Measurements from ENCODE around the gene NUDT16L1.

The NUDT16L1 gene

DNA sequence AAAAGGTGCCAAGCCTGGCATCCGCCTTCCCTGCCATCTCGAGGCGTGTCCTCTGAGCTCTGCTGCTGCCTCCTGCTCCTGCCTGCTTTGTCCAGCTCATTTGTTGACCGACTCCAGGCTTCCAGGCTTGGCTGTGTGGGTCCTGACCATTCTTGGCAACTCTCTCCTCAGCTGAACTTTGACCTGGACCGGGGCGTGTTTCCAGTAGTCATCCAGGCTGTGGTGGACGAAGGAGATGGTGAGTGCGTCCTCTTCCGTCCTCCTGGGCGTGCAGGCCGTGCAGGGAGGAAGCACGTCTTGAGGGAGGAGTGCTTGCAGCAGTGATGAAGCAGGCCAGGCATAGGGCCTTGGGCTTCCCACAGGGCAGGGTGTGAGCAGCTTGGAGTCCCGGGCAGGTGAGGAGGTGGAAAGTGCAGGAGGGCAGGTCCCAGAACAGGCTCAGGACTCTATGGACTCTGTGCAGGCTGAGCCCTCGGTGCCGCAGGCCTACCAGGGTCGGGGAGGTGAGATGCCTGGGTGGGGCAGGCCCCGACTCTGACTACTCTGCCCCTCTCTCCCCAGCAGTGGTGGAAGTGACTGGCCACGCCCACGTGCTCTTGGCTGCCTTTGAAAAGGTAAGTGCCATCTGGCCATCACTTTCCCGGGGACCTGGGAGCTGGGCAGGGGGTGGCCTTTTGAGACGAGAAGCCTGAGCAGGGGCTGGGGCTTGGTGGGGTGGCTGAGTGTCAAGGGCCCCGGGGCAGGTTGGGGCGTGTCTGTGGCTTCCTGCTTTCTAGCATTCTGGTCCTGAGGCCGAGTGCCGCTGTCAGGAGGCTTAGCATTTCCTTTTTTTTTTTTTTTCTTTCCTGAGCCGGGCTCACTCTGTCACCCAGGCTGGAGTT is 28.6 kb upstream of the NUDT16L1 start:
- no peak for DNase-seq (ENCODE audit: low spot score)

DNA sequence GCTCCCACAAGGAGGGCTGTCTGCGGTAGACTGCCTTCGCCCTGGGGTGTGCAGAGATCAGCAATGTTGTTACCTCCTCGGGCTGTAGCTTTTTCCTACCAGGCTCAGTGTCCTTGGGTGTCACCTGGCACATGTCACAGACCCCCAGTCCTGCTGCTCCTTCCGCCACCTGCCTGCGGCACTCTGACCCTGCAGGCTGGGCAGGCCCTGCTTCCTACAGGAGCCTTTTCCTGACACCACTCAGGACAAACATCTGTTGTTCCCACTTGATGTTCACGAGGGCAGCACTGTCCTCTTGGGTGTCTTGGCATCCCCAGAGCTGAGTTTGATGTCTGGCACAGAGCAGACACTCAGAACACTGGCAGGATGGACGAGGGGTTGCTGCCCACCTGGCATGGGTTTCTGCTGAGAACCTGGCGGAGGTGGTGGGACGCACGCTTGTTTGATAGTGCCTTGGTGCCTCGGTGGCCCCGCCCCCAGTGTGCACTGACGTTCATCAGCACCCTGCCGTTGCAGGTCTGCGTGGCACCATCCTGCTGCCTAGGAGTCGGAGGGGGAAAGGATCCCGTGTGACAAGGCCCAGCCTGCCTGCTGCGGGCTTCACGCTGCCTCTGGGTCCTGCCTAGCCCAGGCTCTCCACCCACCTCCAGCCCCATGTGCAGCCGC is 26.7 kb upstream of the NUDT16L1 start:
- no peak for DNase-seq (ENCODE audit: low spot score)

DNA sequence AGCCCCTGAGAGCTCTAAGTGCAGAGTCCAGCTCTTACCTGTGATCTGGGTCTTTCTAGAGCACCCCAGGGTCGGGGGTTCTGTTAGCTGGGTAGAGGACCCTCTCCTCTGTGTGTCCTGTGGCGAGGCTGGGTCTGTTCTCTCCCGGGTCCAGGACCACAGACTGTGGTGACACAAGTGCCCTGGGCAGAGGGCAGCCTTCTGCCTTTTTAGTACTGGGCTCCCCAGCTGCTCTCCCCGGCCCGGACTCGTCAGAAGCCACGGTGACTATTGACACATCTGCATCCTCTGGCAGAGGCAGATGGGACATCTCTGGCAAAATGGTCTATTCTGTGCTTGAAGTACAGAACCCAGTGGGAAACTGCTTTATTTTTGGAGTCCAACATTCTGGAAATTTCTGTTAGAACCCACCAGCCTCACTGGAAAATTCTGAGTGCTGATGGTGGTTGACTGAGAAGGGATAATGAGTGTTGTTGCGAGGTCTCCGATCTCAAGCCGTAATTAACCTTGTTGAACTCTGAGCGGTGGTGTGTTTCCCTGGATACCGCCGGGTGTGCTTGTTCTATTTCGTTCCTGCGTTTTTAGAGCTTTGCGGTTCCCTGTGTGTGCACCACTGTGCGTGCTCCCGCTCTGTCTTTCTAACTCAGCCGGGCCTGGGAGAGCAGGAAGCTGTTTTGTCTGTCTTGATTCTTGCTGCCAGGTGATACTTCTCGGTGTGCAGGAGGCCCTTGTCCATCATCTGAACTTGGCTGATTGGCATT is 26.0 kb upstream of the NUDT16L1 start:
- DNase-seq (ENCODE audit: low spot score) = no peak

DNA sequence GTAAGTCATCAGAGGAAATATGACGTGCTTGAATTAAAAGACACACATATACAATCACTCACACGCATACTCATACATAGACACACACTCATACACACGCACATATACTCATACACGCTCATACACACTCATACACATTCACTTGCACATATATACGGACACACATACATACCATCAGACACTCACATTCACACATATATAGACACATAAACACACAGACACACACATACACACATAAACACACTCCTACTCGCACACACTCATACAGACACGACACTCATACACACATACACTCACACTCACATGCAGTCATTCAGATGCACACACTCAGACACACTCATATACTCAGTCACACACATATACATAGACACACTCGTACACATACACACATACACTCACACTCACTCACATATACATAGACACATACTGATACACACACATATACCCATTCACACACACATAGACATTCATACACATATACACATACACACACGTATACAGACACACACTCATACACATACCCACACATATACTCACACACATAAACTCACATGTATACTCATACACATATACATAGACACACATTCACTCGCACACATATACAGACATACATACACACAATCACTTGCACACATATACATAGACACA is 24.9 kb upstream of the NUDT16L1 start:
- DNase-seq (ENCODE audit: low spot score) = no peak

DNA sequence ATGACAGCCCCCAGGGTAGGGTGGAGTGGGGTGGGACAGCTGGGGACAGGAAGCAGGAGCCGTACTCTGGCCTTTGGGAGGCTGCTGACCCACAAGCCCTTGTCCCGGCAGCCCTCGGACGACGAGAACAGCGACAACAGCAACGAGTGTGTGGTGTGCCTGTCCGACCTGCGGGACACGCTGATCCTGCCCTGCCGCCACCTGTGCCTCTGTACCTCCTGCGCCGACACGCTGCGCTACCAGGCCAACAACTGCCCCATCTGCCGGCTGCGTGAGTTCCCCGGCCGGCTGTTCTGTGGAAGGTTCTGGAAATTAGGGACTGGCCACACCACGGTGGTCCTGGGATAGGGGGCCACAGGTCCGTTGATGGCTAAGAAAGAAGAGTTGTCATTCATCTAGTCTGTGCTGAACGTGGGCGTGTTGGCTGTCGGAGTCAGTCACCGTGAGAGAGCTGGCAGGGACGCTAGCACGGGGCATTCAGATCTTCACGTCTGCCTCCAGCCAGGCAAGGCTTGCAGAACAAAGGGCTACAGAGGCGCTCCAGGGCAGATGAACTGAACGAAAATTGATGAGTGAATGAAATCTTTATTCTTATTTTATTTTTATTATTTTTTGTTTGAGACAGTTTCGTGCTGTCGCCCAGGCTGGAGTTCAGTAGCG is 19.8 kb upstream of the NUDT16L1 start:
- no peak for DNase-seq (ENCODE audit: low spot score)

DNA sequence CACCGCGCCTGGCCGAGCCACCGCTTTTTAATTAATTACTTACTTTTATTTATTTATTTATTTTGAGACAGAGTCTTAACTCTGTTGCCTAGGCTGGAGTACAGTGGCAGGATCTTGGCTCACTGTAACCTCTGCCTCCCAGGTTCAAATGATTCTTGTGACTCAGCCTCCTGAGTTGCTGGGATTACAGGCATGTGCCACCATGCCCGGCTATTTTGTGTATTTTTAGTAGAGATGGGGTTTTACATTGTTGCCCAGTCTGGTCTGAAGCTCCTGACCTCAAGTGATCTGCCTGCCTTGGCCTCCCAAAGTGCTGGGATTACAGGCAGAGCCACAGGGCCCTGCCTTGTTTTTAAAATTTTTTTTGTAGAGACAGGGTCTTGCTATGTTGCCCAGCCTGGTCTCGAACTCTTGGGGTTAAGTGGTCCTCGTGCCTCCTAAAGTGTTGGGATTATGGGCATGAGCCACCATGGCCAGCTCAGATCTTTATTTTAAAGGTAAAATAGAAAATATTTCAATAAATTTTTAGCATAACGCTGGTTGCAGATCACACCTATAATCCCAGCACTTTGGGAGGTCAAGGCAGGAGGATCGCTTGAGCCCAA is 18.3 kb upstream of the NUDT16L1 start:
- DNase-seq (ENCODE audit: low spot score) = no peak

DNA sequence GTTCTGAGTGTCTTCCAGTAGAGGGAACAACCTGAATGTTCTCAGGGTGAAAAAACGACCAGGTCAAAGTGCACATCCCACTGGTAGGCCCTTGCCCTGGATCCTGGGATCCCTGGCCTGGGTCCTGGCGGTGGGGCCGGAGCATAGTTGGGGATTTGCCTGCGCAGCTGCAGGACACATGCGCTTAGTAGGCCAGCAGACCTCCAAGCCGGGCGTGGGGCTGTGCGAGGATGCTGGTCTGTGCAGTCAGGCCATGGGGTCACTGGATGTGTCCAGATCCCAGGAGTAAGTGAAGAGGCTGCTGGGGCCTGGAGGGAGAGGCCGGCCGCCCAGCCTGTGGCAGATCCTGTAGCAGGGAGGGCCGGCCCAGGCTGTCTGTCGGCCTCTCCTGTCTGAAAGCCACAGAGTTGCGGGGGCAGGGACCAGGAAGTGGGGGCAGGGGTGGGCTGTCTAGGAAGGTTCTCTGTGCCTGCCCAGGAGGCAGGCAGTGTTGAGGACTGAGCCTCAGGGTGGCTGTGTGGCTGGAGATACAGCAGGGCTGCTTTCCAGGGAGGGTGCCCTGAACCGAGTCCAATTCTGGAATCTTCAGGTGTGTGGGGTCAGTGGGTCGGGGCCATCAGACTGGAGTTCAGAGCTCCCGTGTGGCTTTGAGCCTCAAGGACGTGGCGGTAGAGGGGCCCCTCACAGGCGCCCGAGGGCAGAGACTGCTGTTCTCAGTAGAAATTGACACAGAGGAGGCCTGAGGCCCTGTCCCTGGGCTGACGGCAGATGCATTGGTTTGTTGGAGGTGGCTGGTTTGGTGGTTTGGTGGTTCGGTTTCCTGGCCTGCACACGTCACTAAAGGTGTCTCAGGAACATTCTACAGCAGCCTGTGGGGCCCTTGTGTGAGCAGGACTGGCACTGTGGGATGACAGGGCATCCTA is 17.2 kb upstream of the NUDT16L1 start:
- DNase-seq (ENCODE audit: low spot score) = no peak

DNA sequence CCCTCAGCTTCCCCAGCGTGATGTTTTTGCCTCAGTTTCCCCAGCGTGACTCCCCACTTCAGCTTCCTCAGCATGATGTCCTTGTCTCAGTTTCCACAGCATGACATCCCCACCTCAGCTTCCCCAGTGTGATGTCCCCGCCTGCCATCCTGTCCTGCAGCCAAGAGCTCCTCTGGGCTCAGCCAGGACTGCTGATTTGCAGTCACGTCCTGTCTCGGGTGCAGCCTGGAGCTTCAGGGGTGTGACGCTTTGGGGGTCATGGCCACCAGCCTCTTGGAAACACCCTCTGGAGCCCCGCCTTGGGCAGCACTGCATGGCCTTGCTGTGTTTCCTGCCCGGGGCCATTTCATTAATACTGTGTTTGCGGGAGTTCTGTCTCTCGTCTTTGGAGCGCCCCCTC is 16.5 kb upstream of the NUDT16L1 start:
- no peak for DNase-seq (ENCODE audit: low spot score)

DNA sequence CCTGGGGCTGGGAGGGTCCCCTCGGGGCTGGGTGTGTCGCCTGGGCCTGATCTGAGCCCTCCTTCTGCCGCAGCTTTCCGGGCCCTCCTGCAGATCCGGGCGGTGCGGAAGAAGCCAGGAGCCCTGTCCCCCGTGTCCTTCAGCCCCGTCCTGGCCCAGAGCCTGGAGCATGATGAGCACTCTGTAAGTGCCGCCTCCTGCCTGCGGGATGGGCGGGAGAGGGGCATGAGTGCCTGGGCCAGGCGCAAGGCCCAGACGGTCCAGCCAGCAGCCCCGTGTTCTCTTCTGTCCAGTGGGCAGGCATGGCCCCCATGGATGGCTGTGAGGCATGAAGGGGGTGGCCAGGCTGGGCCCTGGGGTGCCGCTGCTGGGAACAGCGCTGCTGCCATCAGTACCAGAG is 16.0 kb upstream of the NUDT16L1 start:
- DNase-seq (ENCODE audit: low spot score) = no peak

DNA sequence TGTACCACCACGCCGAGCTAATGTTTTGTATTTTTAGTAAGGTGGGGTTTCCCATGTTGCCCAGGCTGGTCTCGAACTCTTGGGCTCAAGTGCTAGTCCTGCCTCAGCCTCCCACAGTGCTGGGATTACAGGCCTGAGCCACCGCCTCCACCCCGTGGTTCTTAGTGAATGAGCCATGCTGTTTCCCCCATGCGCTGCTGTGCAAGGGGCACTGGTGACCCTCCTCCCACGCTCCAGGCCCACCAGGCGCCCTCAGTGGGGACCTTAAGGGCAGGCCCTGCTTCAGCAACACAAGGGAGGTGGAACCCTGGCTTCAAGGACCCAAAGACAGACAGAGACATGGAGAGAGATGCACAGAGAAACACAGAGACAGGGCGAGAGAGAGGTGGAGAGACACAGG is 15.4 kb upstream of the NUDT16L1 start:
- no peak for DNase-seq (ENCODE audit: low spot score)

DNA sequence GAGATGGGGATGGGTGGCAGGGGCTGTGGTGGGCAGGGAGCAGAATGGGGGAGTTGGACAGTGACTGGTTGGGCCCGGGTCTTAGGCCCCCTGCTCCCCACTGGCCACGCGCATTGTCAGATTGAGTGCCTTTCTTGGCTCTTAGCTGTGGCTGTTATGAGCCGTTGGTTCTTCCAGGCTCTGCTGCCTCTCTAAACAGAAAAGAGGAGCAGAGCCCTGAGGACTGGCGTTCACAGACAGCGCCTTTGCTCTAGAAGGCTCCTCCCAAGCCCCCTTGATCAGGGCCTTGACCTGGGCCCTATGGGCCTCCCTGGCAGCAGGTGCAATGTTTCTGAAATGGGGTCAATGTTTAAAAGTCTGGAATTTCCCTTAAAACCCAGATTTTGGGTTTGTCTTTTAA is 14.8 kb upstream of the NUDT16L1 start:
- no peak for DNase-seq (ENCODE audit: low spot score)

DNA sequence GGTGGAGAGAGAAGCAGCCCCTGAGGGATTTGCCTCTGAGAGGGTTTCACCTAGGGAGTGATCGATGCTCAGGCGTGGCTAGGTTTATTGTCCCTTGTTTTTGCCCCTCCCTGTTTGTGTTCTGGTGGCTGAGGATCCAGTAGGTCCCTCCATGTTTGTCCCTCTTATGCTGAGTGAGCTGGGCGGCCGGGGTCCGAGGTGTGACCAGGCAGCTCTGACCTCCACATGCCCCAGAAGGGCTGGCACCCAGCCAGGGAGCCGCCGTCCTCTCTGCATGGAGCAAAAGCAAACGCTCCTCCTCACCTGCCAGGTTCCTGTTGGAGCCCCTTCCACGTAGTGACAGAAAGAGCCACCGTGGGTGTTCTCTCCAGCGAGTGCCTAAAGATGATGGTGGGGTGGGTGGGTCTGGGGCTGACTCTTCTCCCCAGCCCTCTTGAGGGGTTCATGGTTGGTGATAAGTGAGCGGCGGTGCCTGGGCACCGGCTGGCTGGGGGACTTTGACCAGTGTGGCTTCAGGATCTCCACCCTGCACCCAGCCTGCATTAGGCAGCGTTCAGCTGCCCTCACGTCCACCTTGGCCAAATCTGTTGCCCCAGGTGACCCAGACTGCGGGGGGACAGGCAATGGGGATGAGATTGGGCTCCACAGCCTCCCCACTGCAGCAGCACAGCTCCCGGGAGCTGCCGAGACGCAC is 14.1 kb upstream of the NUDT16L1 start:
- no peak for DNase-seq (ENCODE audit: low spot score)

DNA sequence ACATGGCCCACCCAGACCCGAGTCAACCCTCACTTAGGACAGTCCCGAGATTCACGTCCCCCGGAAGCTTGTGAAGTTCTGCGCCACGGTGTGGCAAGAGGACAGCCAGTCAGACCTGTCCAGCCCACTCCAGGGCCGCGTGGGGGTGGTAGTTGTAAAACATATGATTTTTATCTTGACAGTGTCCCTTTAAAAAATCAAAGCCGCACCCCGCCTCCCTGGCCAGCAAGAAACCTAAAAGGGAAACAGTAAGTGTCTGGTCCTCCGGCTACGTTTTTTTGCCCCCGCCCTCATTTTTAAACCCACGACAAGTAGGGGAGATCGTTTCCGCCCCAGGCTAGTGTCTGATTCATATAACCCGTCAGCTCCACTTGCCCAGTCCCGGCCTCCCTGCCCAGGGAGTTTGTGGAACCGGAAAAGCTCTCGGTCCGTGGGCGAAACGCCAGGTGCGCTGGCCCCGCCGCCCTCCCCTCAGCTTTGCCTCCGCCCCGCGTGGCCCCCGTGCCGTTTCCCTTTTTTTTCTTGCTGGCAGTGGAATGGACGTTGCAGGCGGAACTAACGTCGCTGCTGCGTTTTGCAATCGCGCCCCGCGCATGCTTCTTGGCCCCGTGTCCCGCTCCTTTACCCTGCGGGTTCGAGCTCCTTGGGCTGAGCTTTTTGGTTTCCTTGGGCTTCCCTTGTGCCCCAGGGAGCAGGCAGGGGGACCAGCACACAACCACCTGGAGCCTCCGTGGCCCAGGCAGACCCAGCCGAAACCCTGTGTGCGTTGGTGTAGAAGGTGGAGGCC is 13.3 kb upstream of the NUDT16L1 start:
- no peak for DNase-seq (ENCODE audit: low spot score)

DNA sequence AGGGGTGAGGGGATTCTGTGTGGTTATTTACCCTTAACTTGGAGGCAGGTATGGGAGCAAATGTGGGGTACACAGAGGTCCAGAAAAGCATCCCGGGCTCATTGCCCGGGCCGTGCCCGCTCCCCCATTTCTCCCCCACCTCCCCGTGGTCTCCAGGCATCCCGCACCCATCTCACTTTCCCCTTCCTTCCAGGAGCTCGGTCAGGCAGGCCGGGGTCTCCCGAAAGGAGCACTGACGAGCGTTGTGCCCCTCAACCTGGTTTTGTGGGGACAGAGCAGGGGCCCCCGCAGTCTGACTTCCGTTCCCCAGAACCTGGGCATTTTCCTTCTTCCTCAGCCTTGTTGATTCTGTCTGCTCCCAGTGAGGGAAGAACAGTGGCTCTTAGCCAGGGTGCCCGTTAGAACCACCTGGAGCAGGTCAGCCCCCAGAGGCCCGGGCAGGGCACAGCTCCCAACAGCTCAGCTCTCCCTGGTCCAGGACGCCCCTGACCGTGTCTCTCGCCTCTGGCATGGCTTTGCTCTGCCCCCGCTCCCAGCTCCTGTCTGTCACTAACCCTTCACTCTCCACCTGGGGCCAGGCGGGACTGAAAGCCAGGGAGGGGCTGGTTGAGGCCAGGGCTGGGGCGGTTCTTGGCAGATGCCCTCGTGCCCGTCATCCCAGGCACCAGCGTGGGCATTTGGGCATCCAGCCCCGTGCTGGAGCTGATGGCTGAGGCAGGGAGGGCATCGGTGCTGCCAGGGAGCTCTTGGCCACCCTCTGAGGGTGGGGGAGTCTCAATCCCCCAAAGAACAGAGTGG is 12.5 kb upstream of the NUDT16L1 start:
- no peak for DNase-seq (ENCODE audit: low spot score)

DNA sequence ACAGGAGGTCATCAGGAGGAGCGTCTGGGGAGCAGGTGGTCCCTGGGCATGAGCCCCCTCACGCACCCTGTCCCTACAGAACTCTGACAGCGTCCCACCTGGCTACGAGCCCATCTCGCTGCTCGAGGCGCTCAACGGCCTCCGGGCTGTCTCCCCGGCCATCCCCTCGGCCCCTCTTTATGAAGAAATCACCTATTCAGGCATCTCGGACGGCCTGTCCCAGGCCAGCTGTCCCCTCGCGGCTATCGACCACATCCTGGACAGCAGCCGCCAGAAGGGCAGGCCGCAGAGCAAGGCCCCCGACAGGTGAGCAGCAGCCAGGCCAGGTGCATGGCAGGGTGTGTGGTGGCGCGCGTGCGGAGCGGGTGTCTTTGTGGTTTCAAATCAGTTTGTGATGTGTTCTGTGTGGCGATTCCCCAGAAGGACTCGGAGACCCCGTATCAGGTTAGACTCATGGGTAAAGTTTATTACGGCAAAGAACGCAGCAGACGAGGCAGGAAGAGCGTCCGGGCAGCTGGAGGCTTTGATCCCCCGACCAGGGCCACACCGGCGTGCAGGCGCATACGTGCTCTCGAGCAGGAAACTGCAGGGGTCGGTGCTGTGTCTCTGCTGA is 11.8 kb upstream of the NUDT16L1 start:
- no peak for DNase-seq (ENCODE audit: low spot score)

DNA sequence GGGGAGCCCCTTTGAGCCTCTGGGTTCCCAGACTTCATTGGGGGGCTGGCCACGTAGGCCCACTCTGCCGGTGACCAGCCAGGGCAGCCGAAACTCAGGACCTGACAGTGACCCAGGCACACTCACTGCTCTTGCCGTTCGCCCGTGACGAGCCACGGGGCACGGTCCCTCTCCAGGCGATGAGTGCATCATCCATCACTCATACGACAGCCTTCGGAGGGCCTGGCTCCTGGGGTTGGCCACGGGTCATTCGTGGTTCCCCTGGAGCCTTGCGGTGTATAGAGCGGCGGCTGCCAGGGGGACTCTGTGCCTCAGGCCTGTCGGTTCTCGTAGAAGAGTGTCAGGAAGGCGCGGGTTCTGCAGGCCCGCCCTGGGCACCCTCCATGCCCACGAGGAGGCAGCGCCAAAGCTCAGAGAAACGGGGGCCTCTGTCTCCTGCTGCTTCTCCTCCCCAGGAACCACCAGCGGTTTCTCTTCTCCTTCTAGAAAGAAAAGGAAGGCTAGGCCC is 11.2 kb upstream of the NUDT16L1 start:
- no peak for DNase-seq (ENCODE audit: low spot score)

DNA sequence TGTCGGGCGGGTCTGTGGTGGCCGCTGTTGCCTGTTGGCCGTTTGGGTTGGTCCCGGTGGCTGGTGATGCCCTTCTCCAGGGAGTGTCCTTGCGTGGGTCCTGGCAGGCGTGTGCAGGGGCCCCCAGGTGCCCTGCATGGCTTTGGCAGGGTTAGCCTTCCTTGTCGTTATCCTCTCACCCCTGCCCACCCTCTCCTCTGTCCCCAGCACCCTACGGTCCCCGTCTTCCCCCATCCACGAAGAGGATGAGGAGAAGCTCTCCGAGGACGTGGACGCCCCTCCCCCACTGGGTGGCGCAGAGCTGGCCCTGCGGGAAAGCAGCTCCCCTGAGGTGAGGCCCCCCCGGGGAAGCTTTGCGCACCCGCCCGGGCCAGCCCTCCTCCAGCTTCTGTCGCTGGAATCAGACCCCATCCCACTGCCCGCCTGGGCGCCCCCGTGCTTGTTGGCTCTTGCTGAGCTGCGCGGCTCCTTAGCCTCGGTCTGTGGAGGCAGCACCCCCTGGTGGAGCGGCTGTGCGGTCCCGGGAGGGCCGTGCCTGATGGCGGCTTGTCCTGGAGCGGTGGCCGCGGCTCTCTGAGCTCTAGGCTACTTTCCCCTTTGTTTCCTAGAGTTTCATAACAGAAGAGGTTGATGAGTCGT is 10.6 kb upstream of the NUDT16L1 start:
- DNase-seq (ENCODE audit: low spot score) = no peak
